DMS53 treated with DMSO at 0.1 percent for 48 hours (cell line): ENCODE data around the gene TNC.

Source experiments
- DNase-seq: peaks from one replicate; lab custom pipeline; 2025; ENCODE audit not compliant: unreplicated experiment; lab: John Stamatoyannopoulos, UW

The TNC gene

DNA sequence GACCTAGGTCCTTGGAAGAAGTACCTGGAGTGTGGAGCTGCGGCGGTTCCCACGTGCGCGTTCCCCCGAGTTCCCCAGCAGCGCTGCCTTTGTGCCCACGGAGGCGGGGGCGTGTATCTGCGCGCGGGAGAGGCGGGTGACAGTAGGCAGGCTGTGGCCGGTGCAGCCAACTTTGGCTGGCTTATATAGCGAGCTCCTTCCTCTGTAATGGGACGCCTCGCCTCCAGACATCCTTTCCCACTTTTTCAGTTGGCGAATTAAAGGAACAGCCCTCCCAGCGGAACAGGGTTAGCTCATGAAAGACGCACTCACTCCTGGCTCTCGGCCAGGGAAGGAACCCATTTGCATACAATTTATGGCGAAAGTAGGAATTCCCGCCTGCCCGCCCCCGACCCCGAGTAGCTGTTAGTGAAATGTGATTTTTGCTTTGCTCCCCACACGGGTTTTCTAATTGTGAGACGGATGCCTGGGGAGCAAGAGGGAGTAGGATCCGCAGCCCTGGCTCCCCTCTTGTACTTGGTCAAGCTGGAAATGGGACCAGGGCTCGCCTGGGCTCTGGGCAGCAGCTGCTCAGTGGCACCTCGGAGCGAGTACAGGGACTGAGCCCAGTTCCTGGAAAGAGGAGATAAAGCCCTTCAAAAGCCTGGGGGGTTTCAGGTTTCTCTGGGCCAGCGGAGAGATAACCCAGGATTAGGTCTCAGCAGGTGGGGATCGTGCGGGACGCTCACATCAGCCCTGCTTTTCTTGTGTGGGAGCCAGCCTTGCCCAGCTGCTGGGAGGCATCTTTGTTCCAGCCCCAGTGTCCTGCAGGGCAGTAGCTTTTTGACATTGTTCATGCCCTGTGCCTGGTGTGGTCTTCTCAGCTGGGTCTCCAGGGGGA, at the start of gene TNC:
TNC (minus strand) TSS at position 159 of the 880 bp plus-strand sequence. CDS start 27,139 bp downstream, outside the sequence.
- peak; percentile 40 for DNase-seq

DNA sequence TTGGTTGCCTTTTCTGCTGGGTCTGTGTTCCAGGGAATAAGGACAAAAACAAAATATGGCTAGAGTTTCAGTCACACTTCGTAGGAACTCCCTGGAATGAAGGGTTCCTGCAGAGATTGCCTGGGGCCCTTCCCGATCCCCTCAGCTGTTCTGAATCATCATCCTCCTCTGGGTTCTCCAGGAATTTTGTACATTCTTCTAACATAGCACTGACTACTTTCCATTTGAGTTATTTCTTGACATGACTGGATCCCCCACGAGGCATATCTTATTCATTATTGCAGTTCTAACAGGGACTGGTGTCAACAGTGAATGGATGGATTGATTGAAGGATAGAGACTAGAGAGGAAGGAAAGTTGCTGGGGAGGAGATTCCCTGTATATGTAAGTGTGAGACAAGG, 49.2 kb upstream of the TNC start:
- DNase-seq, result no peak

DNA sequence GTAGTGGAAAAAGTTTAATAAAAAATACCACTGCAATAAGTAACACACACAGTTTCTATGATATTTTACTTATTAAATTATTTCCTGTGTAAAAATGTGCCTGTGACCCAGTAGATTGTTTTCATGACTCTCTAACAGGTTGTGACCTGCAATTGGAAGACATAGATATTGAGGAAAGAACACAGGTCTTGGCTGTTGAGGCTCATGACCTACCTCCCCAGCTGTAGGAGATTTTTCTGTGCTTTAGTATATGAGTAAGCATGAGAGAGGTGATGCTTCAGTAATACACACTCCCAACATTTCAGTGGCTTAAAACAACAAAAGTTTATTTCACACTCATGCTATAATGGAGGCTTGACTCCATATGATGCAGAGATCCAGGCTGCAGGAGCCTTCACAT, 47.3 kb upstream of the TNC start:
- no peak for DNase-seq

DNA sequence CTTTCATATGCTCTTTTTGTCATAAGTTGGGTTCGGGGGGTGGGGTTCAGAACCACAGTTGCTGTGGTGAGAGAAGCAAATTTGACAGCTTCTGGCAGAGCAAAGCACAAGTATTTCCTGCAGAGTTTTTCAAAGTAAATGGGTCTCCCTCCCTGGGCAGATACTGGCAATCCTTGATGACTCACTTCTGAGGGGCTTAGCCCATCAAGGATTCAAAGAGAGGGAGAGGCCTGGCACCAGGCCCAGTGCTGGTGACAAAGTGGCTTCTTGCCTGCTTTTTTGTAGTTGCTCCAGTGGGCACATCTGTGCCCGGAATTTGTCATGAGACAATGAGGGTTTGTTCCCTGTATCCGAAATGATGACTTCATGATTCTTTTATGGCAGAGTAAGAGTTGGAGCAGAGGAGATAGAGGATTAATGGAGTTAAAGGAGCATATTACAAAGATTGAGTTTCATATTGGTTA, 46.6 kb upstream of the TNC start:
- no peak for DNase-seq

DNA sequence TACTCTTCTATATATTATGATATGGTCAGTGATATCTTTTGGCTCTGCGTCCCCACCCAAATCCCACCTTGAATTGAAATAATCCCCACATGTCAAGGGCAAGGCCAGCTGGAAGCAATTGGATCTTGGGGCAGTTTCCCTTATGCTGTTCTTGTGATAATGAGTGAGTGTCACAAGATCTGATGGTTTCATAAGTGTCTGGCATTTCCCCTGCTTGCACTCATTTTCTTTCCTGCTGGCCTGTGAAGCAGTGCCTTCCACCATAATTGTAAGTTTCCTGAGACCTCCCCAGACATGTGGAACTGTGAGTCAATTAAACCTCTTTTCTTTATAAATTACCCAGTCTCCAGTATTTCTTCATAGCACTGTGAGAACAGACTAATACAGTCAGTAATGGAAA, 45.0 kb upstream of the TNC start:
- no peak for DNase-seq

DNA sequence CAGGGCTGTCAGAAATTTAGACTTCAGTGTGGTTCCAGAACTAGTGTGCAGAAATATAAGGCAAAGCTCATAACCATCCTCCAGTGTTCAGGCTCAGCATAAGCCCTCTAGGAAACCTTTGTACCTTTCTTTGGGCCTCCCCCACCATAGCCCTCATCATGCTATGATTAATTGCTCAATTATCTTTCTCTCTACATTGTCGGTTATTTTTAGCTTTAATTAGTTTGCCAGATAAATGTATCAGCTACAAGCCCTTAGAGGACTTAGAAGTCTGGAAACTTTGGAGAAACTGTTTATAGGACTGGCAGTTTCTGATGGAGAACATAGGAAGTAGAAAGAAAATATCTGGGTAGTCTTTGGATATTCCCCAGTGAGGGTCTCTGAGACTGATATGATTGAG, 43.5 kb upstream of the TNC start:
- DNase-seq, result no peak

DNA sequence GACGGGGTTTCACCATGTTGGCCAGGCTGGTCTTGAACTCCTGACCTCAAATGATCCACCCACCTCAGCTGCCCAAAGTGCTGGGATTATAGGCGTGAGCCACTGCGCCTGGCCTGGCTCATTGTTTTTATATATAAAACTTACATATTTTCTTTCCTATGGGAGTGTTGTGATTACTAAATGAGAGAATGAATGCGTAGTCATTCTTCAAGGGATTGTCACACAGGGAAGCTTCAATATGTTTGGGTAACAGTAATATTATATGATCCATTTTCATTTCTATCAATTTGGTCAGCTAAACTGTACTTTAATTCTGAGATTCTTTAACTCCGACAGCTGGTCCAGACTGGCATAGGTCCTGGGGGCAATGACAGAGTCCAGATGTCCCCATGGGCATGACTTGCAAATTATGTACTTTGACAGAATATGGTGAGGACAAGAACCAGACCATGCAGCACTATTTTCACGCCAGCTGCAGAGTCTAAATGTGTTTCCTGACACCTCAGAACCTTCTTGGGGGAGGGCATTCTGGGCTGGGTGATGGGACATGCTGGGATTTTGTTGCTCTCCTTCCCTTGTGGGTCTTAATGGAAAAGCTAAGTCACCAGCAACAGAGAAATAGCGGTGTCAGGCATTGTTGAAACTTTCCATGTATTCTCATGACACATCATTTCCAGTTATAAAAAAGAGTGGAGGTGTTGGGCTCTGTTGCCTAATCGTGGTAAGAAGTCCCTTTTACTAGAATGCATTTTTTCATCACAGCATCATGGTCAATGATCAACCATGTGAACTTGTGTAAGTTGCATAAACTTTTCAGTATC, 40.9 kb upstream of the TNC start:
- no peak for DNase-seq

DNA sequence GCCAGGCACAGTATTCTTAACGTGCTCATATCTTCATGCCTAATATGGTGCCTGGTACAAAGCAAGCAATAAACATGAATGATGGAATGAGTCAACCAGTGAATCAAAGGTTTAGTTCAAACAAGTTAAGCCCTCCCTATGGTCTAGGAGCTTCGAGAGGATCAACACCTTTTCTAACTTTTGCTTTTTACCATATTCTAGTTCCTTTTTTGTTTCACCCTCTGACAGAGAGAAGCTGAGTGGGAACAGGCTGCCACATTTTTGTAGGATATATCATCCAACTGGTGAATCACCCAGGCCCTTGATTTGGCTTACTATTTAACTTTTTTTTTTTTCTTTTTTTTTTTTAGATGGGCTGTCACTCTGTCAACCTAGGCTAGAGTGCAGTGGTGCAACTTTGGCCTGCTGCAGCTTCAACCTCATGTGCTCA, 39.3 kb upstream of the TNC start:
- DNase-seq, result peak; percentile 46

DNA sequence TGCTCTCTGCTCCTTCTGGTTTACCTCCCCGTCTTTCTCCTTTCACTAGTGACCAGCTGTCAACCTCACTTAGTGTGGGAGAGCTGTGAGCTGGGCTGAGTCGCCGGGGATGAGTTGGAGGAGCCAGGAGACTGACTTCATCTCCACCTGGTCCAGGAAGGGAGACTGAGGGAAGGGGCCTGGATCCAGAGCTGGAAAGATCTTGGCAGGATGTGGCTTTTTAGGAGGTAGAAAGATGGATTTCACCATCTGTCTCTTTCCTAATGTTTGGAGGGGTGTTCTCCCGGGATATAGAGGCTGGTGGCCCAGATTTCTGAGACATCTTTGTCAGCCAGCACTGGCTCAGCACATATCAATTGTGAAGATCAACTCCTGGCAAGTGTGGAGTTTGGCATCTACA, 37.1 kb upstream of the TNC start:
- no peak for DNase-seq

DNA sequence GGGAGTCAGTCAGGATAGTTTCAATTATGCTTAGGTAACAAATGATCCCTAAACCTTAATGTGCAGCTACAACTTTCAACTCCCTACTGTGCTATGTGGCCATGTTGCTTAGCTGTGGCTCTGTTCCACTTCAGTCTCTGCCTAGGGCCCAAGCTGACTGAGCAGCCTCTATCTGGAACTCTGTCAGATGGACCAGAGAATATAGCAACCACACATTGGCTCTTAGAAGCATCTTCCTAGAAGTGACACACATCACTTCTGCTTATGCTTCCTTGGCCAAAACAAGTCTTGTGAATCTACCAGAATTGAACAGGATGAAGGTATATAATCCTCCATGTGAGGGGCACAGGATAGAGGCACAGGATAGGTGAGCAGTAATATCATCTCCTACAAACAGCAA, 36.7 kb upstream of the TNC start:
- DNase-seq, result no peak

DNA sequence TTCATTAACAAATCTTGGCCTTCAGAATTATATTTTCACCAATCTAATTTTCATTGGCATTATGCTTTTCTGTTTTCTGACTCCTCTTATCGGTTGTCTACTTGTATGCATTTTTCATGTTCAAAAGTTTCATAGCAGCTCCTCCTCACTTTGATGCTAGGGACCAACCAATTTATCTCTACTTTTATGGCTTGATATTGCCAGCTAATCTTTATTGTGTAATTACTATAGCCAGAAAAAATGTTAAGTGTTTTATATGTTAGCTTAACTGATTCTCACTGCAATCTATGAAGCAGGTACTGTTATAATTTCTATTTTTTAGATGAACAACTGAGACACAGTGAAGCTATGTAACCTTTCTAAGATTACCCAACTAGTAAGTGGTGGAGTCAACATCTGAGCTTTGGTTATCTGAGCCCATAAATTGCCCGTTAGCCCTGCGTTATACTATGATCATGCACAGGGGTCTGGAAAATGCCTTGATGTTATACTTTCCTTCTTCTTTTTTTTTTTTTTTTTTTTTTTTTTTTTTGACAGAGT, 34.4 kb upstream of the TNC start:
- DNase-seq, result no peak

DNA sequence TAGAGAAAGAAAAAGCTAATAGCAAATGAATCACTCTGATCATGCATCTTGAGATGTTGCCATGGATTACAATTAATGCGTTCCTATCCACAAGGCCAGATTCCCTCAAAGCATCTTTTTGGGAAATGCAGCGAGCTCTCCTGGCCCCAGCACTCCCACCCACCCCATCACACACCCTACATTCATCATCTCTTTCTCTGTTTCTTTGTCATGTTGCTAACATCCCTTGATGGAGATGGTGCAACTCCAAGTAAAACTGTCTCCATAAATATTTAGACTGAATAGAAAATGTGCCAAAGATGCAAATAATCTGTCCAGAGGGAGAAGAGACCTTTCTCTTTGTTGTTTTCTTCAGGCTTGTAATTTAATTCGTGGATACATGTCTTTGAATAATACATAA, 30.8 kb upstream of the TNC start:
- DNase-seq, result no peak

DNA sequence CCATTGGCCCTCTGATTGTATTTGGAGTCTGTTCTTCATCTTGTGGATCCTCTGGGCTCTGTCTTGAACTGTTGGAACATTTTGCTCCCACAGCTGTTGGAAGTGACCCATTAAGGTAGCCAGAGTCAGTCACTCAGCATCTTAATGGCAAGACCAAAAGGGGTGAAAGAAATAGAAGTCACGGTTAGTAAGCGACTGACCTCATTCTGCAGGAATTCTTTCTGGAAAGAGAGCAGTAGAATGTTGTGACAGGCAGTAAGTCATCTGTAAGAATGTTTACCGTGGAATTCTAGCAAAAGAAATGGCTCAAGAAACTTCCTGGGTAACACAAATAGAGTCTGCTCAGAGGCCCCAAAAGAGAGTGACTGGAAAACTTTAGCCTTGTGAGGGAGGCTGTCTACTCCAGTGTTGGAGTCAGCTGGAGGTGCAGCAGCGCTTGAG, 28.6 kb upstream of the TNC start:
- no peak for DNase-seq

DNA sequence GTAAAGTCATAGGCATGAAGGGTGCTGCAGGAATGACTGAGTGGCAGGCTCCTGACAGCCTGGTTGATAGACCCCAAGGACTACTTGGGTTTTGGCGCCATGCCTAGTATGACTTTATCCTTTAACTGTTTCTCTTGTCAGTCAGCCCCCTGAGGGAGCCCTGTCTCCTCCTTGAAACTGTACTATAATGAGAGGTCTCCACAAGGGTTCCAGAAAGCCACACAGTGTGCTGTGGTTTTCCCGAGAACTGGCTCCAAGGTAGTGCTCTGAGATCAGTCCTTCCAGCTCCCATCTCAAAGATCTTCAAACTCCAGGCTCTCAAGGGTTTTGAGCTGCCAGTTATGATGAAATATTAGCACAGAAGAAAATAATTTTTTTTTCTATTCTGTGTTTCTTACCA, 26.7 kb upstream of the TNC start:
- DNase-seq, result no peak

DNA sequence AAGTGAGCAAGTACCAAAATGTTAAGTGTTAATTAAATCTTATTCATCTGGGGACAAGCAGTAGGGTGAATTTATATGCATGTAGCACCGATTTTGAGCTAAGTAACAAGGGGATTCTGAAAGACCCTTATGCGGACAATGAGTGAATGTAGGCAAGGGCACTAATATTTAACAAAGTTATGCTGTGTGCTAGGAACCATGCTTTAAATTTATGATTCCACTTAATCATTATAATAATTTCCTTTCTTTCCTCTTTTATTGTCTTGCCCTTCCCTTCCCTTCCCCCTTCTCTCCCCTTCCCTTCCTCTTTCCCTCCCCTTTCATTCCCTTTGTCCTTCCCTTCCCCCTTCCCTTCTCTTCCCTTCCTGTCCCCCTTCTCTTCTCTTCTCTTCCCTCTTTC, 25.7 kb upstream of the TNC start:
- no peak for DNase-seq

DNA sequence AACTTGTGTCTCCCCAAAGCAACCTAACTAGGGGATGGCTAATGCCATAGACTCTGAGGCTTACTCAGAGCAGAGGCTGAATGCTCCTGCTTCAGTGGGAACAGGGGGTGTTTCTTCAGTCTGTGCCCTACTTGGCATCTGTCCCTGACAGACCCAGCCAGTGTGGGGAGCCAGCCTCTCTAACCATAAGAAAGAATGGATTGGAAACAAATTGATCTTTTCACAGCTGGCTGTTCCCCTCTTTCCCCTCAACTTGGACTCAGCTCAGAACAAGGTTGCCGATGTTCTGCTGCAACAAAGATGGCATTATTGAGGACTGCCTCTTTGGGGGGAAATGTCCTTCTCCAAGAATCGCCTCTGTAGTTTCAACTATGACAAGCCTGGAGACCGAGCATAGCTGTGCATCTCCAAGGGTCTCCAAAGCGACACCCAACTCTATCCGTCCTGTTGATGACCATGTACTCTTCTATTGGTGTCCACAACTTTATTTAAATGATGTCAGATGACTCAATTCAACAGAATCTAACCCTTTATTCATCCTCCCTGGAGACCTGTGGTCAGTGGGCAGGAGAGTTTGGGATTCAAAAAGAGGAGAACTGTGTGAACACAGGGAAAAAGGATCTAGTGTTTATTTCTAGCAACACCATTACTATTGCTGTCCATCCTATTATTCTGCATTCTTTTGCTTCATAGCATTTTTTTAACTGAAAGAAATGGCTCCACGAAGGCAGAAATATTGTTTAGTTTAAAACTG, 24.7 kb upstream of the TNC start:
- DNase-seq, result no peak

DNA sequence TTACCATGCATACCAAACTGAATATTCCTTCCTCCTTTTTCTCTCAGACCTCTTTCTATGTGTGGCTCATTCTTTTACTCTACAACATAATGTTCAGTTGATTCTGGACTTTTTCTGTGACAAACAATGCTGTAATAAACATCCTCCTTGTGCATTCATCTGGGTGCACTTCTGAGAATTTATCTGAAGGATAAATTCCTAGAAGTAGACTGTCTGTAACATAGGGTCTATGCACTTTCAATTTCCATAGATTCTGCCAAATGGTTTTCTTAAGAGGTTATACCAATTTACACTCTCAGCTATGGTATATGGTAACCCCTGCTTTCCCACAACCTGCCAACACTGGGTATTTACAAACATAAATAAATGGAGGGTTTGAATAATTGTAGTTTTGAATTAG, 24.1 kb upstream of the TNC start:
- DNase-seq, result no peak

DNA sequence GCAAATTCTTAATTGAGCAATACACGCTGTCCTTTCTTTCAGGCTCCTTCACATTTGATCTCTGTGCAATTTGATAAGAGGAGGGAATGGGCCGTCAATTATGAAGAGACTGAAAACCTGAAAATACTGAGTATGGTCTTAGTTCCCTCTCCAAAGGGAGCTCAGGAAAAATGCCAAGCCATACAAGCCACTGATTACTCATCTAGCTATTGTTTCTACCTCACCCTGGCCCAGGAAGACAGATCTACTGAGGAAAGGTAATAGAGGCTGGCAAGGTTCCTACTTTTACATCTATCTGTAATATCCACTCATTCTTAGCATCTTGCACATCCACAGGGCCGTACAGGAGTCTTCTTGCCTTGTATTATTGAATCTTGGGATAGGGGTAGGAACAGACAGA, 23.7 kb upstream of the TNC start:
- no peak for DNase-seq

DNA sequence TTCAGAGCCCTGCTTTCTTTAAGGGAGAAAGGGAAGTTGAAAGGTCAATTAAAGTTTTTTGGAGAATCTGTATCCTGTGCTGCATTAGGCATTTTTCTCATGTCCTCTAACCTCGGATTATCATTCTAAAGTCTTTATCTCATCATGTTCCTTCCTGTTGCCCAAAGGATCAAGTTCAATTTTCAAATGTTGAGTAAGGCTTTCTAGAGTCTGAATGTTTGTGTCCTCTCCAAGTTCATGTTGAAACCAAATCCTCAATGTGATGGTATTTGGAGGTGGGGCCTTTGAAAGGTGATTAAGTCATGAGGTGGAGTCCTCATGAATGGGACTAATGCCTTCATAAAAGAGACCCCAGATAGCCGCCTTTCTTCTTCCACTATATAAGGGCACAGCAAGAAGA, 20.2 kb upstream of the TNC start:
- no peak for DNase-seq

DNA sequence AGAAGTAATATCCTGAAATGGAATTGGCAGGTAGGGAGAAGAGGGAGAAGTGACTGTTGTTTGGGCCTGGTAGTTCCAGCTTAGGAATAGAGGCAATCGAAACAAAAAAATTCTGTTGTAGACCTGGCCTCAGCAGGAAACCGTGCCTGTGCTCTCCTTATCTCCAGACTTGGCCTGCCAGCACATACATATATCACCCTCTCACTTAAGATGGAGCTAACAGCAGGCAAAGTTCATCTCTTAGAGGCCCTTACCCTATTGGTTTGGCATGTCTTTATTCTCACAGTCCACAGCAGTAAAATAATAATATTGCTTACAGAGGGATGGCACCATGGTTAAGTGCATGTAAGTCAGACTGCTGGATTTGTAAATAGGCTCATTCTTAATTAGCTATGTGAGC, 19.6 kb upstream of the TNC start:
- DNase-seq, result no peak
